AG04449 (cell line): ENCODE data around the gene FAM43B.
A peak's percentile ranks its signal among the peaks of the same experiment; 100 is the strongest.

Source experiments
- CTCF ChIA-PET: fragments of 350-600 bp; formaldehyde crosslinking; extraction: SDS; loops from one replicate; lab custom pipeline; 2021; ENCODE audit warnings: antibody characterized with exemption; lab: Yijun Ruan, JAX
- POLR2A ChIA-PET: fragments of 400-600, 350-600 bp; formaldehyde crosslinking; extraction: SDS; loops from one replicate; lab custom pipeline; 2020; ENCODE audit warnings: antibody characterized with exemption, inconsistent platforms; lab: Yijun Ruan, JAX
- DNase-seq: peaks from one replicate; pipeline ENCODE4 v3.0.0-alpha.2; 2010; ENCODE audit warnings: low read depth, low spot score
- H3K4me3 ChIP-seq: 2 replicates; pipeline ENCODE4 v1.5.1; 2011; ENCODE audit warnings: low read depth, mild to moderate bottlenecking, control low read depth, low read length
- TF ChIP-seq, protein P1 (sequence below): IDR thresholded peaks from one replicate; pipeline ENCODE4 v1.5.1; 2011; ENCODE audit warnings: mild to moderate bottlenecking, moderate library complexity, low read length, control low read depth, inconsistent platforms; ENCODE audit not compliant: insufficient read depth; ENCODE audit errors: missing control alignments

The FAM43B gene

GRCh38 chr1:20587661-20588053 lies 35.3 kb downstream of the FAM43B start:
- POLR2A ChIA-PET, result no interaction called here

DNA sequence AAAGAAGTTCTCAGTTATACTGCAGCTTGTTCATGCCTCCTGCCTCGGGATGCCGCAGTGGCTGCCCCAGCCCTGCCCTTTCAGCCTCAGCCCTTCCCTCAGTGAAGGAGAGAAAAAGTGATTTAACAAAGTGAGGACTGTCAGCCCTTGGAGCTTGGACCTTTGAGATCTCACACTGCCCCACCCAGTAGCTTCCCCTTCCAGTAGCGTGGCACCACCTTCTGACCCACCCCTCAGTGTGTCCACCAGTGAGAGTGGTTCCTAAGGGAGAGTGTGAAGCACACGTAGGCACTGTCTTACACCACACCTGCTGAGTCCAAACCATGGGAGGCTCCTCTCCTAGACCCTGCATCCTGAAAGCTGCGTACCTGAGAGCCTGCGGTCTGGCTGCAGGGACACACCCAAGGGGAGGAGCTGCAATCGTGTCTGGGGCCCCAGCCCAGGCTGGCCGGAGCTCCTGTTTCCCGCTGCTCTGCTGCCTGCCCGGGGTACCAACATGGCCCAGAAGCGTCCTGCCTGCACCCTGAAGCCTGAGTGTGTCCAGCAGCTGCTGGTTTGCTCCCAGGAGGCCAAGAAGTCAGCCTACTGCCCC lies 36.4 kb downstream of the FAM43B start, which contains the start of gene CDA:
TSS of gene CDA (plus strand) at position 464 of the 592 bp plus-strand sequence. CDS start at position 497, 33 bp downstream.
- peak within 1 kb of the TSS; percentile 40 for H3K4me3 ChIP-seq
- TF ChIP-seq, protein P1, sequence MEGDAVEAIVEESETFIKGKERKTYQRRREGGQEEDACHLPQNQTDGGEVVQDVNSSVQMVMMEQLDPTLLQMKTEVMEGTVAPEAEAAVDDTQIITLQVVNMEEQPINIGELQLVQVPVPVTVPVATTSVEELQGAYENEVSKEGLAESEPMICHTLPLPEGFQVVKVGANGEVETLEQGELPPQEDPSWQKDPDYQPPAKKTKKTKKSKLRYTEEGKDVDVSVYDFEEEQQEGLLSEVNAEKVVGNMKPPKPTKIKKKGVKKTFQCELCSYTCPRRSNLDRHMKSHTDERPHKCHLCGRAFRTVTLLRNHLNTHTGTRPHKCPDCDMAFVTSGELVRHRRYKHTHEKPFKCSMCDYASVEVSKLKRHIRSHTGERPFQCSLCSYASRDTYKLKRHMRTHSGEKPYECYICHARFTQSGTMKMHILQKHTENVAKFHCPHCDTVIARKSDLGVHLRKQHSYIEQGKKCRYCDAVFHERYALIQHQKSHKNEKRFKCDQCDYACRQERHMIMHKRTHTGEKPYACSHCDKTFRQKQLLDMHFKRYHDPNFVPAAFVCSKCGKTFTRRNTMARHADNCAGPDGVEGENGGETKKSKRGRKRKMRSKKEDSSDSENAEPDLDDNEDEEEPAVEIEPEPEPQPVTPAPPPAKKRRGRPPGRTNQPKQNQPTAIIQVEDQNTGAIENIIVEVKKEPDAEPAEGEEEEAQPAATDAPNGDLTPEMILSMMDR, result no peak
- DNase-seq, result no peak
- CTCF ChIA-PET, result interaction anchor here (0.8 to 9.0 kb wide), 6 partner anchors 10 to 110 kb away, joined by 3 to 74 read pairs (median 4); partner anchors contain the start of gene PINK1
- POLR2A ChIA-PET, result interaction anchor here (1.0 to 2.5 kb wide), 4 partner anchors 25 to 73 kb away, joined by 3 to 9 read pairs (median 3); no protein-coding TSS in a partner anchor

More at GRCh38 chr1:20587661-20588053, 35.3 kb downstream of the FAM43B start:
- DNase-seq, result no peak
- TF ChIP-seq, protein P1, result no peak
- CTCF ChIA-PET, result interaction anchor here (1.0 to 9.0 kb wide), 4 partner anchors 9 to 44 kb away, joined by 3 to 74 read pairs (median 29); partner anchors contain the start of gene PINK1
- H3K4me3 ChIP-seq, result no peak overlapping the region

DNA sequence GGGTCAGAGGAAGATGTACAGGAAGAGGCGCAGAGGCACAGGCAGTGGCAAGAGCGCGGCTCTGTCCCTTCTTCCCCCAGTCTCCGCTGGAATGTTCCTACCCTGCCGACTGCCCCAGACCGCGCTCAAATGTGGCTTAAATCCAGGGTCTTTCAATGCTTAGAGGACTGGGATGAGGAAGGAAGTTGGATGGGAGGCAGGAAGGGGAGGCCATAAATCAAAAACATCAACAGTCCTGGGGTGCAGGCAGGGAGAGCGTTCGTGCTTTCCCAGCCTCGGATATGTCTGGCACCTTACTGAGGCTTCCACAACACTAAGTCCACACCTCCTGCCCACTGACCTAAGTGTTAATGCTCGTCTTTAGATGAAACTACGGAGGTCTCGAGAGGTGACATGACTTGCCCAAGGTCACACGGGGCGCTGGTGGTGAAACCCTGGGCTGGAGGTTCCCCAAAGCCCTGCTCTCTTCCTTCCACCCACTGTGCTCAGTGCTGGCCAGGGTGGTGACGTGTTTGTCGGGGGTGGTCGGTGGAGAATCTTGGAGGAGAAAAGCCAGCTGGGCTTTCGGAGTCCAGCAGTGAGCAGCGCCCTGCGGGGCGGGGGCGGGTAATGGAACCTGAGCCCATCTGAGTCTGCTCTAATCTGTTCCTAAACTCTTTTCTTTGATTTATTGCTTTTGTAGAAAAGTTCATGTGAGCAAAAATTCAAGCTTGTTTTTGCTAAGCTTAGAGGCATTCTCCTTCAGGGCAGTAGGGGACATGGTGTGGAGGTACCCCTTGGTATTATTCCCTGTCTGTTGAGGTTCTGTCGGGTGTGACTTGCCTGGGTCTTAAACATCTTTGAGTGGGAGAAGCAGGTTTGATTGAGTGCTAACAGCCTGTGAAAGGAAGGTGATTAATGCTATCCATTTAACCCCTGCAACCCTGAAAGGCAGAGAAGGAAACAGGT lies 37.2 kb downstream of the FAM43B start:
- ChIA-PET CTCF (interaction anchor here (0.8 to 9.0 kb wide), 4 partner anchors 14 to 49 kb away, joined by 3 to 74 read pairs (median 3); partner anchors contain the start of gene PINK1), POLR2A (interaction anchor here (0.5 to 2.5 kb wide), 6 partner anchors 14 to 72 kb away, joined by 3 to 9 read pairs (median 3); no protein-coding TSS in a partner anchor)
- no peak for DNase-seq

GRCh38 chr1:20590306-20590777 lies 38.0 kb downstream of the FAM43B start:
- TF ChIP-seq, protein P1, result no peak
- POLR2A ChIA-PET, result interaction anchor here (0.8 to 2.5 kb wide), 2 partner anchors 23 to 45 kb away, joined by 3 to 9 read pairs; no protein-coding TSS in a partner anchor
- no peak for DNase-seq
- CTCF ChIA-PET, result interaction anchor here (0.8 to 9.0 kb wide), 3 partner anchors 13 to 48 kb away, joined by 3 to 74 read pairs (median 3); partner anchors contain the start of gene PINK1
- H3K4me3 ChIP-seq, result no peak overlapping the region

More for the DNA sequence above, 37.2 kb downstream of the FAM43B start:
- peak overlapping the region; percentile 40 for H3K4me3 ChIP-seq
- TF ChIP-seq, protein P1, result no peak

DNA sequence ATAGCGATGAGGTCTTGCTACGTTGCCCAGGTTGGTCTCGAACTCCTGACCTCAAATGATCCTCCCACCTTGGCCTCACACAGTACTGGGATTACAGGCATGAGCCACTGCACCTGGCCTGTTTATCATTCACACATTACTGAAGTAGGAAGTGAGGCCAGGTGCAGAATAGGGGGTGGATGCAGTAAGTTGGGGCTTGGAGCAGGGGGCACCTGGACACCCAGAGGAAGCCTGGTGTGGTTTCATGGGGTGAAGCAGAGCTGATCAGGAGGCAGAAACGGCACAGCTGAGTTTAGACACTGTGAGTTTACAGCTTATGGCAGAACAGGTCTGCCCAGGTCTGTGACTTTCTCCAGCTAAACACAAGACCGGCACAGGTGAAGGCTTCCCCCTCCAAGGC lies 41.4 kb downstream of the FAM43B start:
- POLR2A ChIA-PET, result no interaction called here
- no peak overlapping the region for H3K4me3 ChIP-seq
- CTCF ChIA-PET, result interaction anchor here (4.3 to 4.9 kb wide), 2 partner anchors 19 to 39 kb away, joined by 25 to 27 read pairs; partner anchors contain the start of gene PINK1
- TF ChIP-seq, protein P1, result no peak
- DNase-seq, result no peak
